GOT3 (cell line): ENCODE data around the gene NEK10.

ENCODE experiments used
- DNase-seq: peaks from one replicate; lab custom pipeline; 2025; ENCODE audit warnings: mixed read lengths; lab: John Stamatoyannopoulos, UW

The NEK10 gene

DNA sequence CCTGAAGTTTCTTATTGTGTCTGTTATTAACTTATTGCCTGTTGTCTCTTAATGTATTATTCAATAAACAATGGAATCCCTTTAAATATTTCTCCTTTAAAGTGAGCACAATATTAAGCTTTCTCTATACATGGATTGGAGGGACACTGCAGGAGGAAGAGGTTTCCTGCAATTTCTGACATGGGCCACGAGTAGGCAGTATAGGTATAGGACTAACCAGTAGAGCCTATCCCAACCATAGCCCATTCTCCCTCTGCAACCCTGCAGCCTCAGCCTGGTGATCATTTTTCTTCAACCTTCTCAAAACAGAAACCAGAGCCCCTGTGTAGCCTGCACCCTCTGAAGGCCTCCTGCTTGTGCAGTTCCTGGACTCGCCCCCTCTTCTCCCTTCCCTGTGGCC lies 124.8 kb downstream of the NEK10 start:
- no peak for DNase-seq

GRCh38 chr3:27239951-27240350 lies 129.2 kb downstream of the NEK10 start:
- DNase-seq, result no peak

- no peak for DNase-seq
Observed at GRCh38 chr3:27228805-27229204, 140.4 kb downstream of the NEK10 start.

- no peak for DNase-seq
Observed at GRCh38 chr3:27224197-27224596, 145.0 kb downstream of the NEK10 start.

- DNase-seq, result no peak
Observed at GRCh38 chr3:27221264-27221932, 147.8 kb downstream of the NEK10 start.

DNA sequence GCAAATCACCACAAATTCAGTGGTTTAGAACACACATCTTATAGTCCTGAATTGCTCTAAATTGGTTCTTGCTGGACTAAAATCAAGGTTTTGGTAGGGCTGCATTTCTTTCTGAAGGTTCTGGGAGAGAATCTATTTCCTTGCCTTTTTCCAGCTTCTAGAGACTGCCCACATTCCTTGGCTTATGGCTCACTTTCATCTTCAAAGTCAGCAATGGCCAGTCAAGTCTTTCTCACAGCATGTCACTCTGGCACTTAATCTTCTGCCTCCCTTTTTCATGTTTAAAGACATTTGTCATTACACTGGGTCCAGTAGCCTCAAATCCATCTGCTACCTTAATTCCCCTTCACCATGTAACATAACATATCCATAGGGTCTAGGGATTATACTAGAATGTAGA lies 149.0 kb downstream of the NEK10 start:
- no peak for DNase-seq

GRCh38 chr3:27219127-27219845 lies 149.9 kb downstream of the NEK10 start:
- DNase-seq, result no peak

- DNase-seq, result no peak
Observed at GRCh38 chr3:27216955-27217552, 152.1 kb downstream of the NEK10 start.

DNA sequence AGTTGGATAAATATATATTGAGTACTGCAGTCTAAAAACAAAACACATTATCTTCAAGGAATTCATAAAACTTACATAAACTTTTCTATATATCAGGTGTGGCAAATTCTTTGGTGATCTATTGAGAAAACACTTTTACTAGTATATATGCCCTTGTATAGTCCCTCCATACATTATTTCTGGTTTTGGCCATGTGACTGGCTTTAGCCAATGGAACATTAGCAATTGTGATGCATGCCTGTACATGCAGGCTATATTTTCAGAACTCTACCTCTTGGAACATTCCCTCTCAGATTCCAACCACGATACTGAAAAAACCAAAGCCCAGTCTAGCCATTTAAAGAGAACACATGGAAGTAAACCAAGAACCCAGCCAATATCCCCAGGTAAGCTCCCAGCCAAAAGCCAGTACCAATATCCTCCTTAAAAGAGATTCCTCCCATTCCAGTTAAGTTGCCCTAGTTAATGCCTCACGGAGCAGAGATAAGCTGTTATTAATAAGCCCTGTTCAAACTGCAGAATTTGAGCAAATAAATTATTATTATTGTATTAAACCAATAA lies 152.8 kb downstream of the NEK10 start:
- no peak for DNase-seq

GRCh38 chr3:27213450-27213849 lies 155.7 kb downstream of the NEK10 start:
- DNase-seq, result no peak

DNA sequence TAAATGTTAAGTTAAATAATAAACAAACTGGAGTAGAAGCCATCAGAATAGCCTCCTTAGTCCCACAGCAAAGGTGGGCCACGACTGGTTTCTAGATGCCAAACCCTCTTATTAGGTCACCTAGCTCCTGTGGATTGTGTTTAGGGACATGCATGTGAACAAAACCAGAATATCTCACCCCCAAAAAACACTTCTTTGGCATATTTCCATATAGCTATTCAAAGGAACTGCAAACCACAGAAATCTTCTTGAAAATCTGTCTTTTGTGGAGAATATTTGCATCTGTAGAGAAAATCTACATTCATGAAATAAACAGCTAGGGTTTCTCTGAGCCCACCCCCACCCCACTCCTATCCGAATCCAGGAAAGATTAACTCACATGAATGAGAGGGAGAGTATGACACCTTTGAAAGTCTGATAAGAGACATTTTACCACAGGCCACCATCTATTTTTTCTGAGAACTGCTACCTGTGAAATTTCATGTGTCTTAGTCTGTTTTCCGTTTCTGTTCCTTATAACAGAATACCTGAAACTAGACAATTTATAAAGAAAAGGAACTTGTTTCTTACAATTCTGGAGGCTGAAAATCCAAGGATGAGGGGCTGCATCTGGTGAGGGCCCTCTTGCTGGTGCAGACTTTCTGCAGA lies 159.4 kb downstream of the NEK10 start:
- DNase-seq, result no peak

GRCh38 chr3:27208961-27209616 lies 160.1 kb downstream of the NEK10 start:
- no peak for DNase-seq

- DNase-seq, result no peak
Observed at GRCh38 chr3:27202959-27203358, 166.2 kb downstream of the NEK10 start.

- DNase-seq, result no peak
Observed at GRCh38 chr3:27201492-27201891, 167.7 kb downstream of the NEK10 start.

DNA sequence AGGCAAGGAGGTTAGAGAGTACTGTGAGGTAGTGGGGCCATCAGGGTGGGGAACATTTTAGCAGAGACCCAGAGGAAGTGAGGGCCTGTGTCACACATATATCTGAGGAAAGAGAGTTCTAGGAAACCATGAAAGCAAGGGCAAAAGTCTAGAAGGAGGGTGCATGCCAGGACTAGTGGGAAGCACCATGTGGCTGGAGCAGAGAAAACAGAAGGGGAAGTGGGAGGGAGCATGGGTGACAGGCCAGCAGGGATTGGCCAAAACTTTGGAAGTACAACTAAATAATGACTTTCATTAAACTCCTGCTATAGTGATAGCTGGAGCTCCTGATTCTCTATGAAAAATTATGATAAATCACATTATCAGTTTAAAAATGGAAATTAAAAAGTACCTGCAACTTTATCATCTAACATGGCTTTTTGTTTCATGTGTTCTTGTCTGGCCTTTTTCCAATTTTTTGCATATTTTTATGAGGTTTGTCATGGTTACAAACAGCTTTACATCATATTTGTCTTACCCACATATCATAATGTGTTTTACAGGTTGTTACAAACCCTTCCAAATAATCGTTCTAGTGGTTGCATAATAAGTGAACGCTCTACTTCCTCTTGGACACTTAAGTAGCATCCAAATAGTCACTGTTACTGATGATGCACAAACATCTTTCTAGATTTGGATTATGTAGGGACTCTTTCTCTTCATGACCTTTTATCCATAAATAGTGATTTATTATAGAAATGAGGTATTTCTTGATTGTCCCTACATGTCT lies 168.3 kb downstream of the NEK10 start:
- no peak for DNase-seq

DNA sequence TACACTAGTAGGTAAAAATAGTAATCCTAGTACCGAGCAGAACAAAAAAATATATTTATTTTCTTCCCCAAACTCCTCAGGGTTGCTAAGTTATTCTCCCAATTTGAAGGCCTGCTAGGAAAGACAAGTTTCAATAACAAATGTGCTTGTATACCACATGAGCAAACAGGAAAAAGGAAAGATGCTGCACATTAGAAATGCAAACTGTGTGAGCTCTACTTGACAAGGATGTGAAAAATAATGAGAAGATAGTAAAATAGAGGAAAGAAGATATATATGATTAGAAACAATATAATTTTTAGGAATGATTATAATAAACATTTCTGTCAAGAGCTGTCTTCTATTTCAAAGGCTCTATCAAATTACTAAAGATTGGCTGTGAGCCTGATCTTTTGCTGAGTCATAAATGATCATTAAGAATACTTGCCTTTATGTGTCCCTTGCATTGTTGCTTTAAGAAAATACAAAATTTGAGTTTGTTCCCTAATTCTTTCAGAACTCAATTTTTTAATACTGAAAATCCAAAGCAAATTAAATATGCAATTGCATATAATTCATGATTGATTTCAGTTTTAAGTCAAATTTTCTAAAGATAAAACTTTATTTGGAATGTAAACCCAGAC lies 174.2 kb downstream of the NEK10 start:
- no peak for DNase-seq

- DNase-seq, result no peak
Observed at GRCh38 chr3:27193056-27193455, 176.1 kb downstream of the NEK10 start.

GRCh38 chr3:27186013-27186412 lies 183.2 kb downstream of the NEK10 start:
- DNase-seq, result no peak

DNA sequence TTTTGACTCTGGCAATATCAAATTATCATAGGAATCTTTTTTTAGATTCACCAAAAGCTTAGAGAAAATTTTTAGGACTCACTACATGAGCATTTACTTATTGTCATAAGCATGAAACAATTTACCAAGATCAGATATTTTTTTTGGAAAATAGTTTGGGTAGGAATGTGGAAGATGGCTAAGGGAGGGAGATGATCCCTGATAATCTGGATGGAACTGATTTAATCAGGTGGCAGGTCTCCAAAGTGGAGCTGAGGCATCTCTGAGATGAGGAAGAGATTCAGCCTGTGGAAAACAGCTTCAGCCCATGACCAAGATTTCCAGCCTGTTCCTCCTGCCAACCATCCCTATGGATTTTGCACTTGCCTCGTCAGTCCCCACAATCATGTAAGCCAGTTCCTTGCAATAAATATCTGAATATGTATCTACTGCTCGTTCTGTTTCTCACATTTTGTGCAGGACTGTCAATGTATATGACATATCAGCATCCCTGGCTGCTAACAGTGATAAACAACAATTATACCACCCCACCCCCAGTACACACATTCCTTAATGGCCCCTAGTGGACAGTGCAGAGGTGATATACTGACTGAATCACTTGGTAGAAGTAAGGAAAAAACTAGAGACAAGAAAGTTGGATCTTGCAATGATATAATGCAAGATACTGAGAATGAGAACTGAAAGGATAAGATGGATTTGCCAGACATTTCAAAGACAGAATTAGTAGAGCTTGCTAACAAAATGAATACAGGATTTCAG lies 183.8 kb downstream of the NEK10 start:
- DNase-seq, result no peak

GRCh38 chr3:27184261-27184660 lies 184.9 kb downstream of the NEK10 start:
- DNase-seq, result no peak
